Measurements from ENCODE around the gene SYNGR2. TPM values are rescaled to one million over a fixed set of nuclear protein-coding genes. Genes with fewer than 3 reads are reported as not detected.
A peak's percentile ranks its signal among the peaks of the same experiment; 100 is the strongest.

Gene SYNGR2
- total and polyA plus RNA-seq, 2 experiments from 2014 or later: 46.9 to 61.6 TPM

DNA sequence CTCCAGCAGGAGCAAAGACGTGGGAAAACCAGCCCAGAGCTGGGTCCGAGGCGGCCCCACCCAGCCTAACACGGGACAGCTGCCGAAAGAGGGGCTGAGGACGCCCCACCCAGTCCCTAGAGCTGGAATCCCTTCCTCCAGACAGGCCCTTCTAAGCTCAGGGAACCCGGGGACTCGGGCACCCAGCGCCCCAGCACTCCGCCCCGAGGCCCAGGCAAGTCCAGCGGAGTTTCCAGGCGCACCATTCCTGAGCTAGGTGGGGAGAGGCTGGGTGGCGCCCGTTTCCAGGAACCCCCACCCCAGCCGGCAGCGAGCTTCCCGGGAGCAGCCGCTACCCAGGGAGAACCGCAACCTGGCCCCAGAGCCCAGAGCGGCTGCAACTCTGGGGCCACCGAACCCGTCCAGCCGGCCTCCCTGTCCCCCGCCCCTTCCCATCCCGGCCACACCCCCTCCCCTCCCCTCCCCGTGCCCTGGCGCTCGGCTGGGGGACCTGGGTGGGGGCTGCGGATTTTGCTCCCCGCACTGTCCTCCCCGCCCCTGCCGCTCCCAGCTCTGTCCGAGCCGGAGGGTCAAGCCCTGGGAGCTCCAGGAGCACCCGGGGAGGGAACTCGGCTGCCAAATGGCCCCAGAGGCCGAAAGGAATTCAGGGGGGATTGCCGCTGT lies 40.4 kb upstream of the SYNGR2 start:
- 0 out of 2 replicates have a peak overlapping the region, but pooled peaks have one; percentile 8 for H3K27ac Mint-ChIP-seq
- Histone ChIP-seq H3K27me3 (ENCODE audit: insufficient read depth) (peaks cover 17% of the 10 kb centered on the region), H2AFZ (peak overlapping the region; percentile 63; the same call in 1 of the 2 replicates), H4K20me1 (replicated peaks; ENCODE audit: insufficient read depth) (no peaks in the 10 kb centered on the region), H3K9me2 (ENCODE audit: insufficient read depth) (no peaks in the 10 kb centered on the region), H3K36me3 (ENCODE audit: insufficient read depth) (0 out of 2 replicates have a peak, but pooled peaks cover 2% of the 10 kb centered on the region), H3K4me2 (peak overlapping the region; percentile 99), H3K27ac (ENCODE audit: low read depth) (peak overlapping the region; percentile 69; the same call in 1 of the 2 replicates), H3K4me3 (peak overlapping the region; percentile 95), H3K79me2 (replicated peaks; ENCODE audit: insufficient read depth) (0 out of 2 replicates have a peak, but pooled peaks cover 5% of the 10 kb centered on the region), H3K4me1 (ENCODE audit: insufficient read depth) (peaks cover 34% of the 10 kb centered on the region), H3F3A (replicated peaks; ENCODE audit: low read depth) (peaks cover 7% of the 10 kb centered on the region; the same call in 1 of the 2 replicates)
- no peaks in the 10 kb centered on the region for H3K9me3 Mint-ChIP-seq
- peak; percentile 44 for ATAC-seq
- peaks cover 20% of the 10 kb centered on the region for H3K4me1 Mint-ChIP-seq
- TF ChIP-seq EZH2 (IDR thresholded peaks at IDR 0.05; ENCODE audit: low read depth, unreplicated experiment): no peak
- TF ChIP-seq, protein P1, sequence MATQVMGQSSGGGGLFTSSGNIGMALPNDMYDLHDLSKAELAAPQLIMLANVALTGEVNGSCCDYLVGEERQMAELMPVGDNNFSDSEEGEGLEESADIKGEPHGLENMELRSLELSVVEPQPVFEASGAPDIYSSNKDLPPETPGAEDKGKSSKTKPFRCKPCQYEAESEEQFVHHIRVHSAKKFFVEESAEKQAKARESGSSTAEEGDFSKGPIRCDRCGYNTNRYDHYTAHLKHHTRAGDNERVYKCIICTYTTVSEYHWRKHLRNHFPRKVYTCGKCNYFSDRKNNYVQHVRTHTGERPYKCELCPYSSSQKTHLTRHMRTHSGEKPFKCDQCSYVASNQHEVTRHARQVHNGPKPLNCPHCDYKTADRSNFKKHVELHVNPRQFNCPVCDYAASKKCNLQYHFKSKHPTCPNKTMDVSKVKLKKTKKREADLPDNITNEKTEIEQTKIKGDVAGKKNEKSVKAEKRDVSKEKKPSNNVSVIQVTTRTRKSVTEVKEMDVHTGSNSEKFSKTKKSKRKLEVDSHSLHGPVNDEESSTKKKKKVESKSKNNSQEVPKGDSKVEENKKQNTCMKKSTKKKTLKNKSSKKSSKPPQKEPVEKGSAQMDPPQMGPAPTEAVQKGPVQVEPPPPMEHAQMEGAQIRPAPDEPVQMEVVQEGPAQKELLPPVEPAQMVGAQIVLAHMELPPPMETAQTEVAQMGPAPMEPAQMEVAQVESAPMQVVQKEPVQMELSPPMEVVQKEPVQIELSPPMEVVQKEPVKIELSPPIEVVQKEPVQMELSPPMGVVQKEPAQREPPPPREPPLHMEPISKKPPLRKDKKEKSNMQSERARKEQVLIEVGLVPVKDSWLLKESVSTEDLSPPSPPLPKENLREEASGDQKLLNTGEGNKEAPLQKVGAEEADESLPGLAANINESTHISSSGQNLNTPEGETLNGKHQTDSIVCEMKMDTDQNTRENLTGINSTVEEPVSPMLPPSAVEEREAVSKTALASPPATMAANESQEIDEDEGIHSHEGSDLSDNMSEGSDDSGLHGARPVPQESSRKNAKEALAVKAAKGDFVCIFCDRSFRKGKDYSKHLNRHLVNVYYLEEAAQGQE (IDR thresholded peaks at IDR 0.05; ENCODE audit: unreplicated experiment): no peak
- TF ChIP-seq, protein P2, sequence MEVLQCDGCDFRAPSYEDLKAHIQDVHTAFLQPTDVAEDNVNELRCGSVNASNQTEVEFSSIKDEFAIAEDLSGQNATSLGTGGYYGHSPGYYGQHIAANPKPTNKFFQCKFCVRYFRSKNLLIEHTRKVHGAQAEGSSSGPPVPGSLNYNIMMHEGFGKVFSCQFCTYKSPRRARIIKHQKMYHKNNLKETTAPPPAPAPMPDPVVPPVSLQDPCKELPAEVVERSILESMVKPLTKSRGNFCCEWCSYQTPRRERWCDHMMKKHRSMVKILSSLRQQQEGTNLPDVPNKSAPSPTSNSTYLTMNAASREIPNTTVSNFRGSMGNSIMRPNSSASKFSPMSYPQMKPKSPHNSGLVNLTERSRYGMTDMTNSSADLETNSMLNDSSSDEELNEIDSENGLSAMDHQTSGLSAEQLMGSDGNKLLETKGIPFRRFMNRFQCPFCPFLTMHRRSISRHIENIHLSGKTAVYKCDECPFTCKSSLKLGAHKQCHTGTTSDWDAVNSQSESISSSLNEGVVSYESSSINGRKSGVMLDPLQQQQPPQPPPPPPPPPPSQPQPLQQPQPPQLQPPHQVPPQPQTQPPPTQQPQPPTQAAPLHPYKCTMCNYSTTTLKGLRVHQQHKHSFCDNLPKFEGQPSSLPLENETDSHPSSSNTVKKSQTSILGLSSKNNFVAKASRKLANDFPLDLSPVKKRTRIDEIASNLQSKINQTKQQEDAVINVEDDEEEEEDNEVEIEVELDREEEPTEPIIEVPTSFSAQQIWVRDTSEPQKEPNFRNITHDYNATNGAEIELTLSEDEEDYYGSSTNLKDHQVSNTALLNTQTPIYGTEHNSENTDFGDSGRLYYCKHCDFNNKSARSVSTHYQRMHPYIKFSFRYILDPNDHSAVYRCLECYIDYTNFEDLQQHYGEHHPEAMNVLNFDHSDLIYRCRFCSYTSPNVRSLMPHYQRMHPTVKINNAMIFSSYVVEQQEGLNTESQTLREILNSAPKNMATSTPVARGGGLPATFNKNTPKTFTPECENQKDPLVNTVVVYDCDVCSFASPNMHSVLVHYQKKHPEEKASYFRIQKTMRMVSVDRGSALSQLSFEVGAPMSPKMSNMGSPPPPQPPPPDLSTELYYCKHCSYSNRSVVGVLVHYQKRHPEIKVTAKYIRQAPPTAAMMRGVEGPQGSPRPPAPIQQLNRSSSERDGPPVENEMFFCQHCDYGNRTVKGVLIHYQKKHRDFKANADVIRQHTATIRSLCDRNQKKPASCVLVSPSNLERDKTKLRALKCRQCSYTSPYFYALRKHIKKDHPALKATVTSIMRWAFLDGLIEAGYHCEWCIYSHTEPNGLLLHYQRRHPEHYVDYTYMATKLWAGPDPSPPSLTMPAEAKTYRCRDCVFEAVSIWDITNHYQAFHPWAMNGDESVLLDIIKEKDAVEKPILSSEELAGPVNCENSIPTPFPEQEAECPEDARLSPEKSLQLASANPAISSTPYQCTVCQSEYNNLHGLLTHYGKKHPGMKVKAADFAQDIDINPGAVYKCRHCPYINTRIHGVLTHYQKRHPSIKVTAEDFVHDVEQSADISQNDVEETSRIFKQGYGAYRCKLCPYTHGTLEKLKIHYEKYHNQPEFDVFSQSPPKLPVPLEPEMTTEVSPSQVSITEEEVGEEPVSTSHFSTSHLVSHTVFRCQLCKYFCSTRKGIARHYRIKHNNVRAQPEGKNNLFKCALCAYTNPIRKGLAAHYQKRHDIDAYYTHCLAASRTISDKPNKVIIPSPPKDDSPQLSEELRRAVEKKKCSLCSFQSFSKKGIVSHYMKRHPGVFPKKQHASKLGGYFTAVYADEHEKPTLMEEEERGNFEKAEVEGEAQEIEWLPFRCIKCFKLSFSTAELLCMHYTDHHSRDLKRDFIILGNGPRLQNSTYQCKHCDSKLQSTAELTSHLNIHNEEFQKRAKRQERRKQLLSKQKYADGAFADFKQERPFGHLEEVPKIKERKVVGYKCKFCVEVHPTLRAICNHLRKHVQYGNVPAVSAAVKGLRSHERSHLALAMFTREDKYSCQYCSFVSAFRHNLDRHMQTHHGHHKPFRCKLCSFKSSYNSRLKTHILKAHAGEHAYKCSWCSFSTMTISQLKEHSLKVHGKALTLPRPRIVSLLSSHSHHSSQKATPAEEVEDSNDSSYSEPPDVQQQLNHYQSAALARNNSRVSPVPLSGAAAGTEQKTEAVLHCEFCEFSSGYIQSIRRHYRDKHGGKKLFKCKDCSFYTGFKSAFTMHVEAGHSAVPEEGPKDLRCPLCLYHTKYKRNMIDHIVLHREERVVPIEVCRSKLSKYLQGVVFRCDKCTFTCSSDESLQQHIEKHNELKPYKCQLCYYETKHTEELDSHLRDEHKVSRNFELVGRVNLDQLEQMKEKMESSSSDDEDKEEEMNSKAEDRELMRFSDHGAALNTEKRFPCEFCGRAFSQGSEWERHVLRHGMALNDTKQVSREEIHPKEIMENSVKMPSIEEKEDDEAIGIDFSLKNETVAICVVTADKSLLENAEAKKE (CRISPR knock-in tag; IDR thresholded peaks at IDR 0.05): no peak
- no peak for TF ChIP-seq POLR2AphosphoS5 (IDR thresholded peaks at IDR 0.05; ENCODE audit: low read depth)
- TF ChIP-seq STAT1 (IDR thresholded peaks at IDR 0.05; ENCODE audit: unreplicated experiment): no peak
- TF ChIP-seq NANOG (IDR thresholded peaks at IDR 0.05; ENCODE audit: borderline replicate concordance): no peak
- TF ChIP-seq, protein P3, sequence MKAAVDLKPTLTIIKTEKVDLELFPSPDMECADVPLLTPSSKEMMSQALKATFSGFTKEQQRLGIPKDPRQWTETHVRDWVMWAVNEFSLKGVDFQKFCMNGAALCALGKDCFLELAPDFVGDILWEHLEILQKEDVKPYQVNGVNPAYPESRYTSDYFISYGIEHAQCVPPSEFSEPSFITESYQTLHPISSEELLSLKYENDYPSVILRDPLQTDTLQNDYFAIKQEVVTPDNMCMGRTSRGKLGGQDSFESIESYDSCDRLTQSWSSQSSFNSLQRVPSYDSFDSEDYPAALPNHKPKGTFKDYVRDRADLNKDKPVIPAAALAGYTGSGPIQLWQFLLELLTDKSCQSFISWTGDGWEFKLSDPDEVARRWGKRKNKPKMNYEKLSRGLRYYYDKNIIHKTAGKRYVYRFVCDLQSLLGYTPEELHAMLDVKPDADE (IDR thresholded peaks at IDR 0.05): no peak
- no peak for TF ChIP-seq CREB1 (CRISPR knock-in tag; IDR thresholded peaks at IDR 0.05; ENCODE audit: low read depth)
- no peak for TF ChIP-seq ZNF331 (CRISPR knock-in tag; IDR thresholded peaks at IDR 0.05; ENCODE audit: low read depth)
- no peak for TF ChIP-seq EZH2phosphoT487 (IDR thresholded peaks at IDR 0.05; ENCODE audit: unreplicated experiment)
- no peak for TF ChIP-seq JUNB (IDR thresholded peaks at IDR 0.05; ENCODE audit: unreplicated experiment)
- TF ChIP-seq, protein P4, sequence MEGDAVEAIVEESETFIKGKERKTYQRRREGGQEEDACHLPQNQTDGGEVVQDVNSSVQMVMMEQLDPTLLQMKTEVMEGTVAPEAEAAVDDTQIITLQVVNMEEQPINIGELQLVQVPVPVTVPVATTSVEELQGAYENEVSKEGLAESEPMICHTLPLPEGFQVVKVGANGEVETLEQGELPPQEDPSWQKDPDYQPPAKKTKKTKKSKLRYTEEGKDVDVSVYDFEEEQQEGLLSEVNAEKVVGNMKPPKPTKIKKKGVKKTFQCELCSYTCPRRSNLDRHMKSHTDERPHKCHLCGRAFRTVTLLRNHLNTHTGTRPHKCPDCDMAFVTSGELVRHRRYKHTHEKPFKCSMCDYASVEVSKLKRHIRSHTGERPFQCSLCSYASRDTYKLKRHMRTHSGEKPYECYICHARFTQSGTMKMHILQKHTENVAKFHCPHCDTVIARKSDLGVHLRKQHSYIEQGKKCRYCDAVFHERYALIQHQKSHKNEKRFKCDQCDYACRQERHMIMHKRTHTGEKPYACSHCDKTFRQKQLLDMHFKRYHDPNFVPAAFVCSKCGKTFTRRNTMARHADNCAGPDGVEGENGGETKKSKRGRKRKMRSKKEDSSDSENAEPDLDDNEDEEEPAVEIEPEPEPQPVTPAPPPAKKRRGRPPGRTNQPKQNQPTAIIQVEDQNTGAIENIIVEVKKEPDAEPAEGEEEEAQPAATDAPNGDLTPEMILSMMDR (conservative IDR thresholded peaks at IDR 0.05; ENCODE audit: low read depth in 2 of 2): no peak
- no peak for TF ChIP-seq ZNF114 (CRISPR knock-in tag; IDR thresholded peaks at IDR 0.05)
- peak; percentile 68 for DNase-seq (ENCODE audit: low spot score)
- peaks cover 25% of the 10 kb centered on the region for H3K27me3 Mint-ChIP-seq (ENCODE audit: insufficient read depth, low read depth, poor library complexity)
- peak overlapping the region; percentile 80 for H3K4me3 Mint-ChIP-seq
- peaks cover 11% of the 10 kb centered on the region for H3K36me3 Mint-ChIP-seq (ENCODE audit: low read depth)
